HG02840 (cell line): Measurements from ENCODE around the gene ZNF668.

Experiments used
- ATAC-seq: cut with Tn5 transposase; IDR thresholded peaks from one replicate; pipeline ENCODE4 v1.9.1; 2021; ENCODE audit warnings: mild to moderate bottlenecking, moderate library complexity, moderate number of reproducible peaks; ENCODE audit not compliant: unreplicated experiment, low FRiP score

Gene ZNF668

GRCh38 chr16:31061813-31062440 lies 12.1 kb downstream of the ZNF668 start:
- no peak for ATAC-seq

- no peak for ATAC-seq
These were observed 12.8 kb downstream of the ZNF668 start for GRCh38 chr16:31061126-31061812.

DNA sequence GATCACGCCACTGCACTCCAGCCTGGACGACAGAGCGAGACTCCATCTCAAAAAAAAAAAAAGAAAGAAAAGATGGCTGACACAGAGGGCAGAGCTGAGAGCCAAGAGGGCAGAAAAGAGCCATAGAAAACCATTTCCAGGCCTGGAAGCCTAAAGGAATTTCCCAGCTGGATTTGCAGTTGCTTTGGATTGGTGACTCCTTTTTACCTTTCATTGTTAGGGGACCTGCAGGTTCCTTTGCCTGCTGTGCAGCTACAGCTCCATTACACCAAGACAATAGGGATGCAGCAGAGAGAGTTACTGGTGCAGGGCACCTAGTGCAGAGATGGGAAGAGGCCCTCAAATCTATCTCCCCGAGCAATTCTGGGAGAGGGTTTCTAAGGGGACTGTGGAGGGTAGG lies 18.4 kb downstream of the ZNF668 start:
- no peak for ATAC-seq

DNA sequence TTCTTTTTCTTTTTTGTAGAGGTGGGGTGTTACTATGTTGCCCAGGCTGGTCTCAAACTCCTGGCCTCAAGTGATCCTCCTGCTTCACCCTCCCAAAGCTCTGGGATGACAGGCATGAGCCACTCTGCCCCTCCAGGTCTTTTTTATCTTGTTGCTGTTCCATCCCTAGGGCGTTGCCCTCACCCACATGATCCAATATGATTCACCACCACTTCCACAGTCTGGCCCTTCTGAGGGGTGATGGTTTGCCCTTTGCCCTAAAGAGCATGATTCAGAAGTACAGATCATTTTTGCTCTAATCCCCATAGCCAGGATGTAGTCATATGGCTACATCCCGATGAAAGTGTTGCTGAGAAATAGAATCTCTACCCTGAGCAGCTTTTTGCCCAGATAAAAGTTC lies 21.9 kb downstream of the ZNF668 start:
- ATAC-seq, result no peak

GRCh38 chr16:31050280-31051030 lies 23.6 kb downstream of the ZNF668 start:
- no peak for ATAC-seq

DNA sequence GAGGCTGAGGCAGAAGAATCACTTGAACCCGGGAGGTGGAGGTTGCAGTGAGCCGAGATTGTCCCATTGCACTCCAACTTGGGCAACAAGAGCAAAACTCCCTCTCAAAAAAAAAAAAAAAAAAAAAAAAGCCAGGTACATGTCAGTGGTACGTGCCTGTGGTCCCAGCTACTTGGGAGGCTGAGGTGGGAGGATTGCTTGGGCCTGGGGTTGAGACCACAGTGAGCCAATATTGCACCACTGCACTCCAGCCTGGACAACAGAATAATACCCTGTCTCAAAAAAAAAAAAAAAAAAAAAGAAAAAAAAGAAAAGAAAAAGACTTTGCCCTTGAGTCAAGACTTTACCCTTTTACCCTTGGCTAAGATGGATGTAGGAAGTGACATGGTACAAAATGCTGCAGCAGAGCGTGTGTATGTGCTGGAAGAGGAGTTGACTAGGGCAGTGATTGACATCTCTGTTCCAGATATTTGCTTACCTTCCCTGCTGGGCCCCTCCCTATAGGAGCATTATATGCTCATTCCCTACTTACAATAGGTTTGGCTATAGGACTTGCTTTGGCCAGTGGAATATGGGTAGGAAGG lies 30.1 kb downstream of the ZNF668 start:
- no peak for ATAC-seq

GRCh38 chr16:31043352-31043751 lies 30.7 kb downstream of the ZNF668 start:
- ATAC-seq, result no peak

DNA sequence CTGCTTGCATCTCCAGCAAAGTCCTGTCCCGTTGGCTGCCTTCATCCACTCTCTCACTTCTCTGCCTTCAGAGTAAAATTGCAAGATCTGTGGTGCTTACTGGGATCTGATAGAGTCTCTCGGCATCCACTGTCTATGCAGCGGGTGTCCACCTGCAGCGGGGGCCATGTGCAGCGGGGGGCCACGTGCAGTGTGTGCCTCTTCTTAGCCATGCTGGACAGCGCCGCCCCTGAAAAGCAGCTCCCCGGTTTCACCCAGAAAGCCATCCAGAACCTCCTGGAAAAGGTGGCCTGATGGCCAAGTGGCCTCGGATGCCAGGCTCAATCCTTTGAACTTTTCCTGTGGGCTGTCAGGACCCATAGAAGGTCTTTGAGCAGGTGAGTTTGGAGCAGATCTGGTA lies 31.2 kb downstream of the ZNF668 start:
- ATAC-seq, result no peak

- no peak for ATAC-seq
These were observed 35.0 kb downstream of the ZNF668 start for GRCh38 chr16:31038993-31039392.

DNA sequence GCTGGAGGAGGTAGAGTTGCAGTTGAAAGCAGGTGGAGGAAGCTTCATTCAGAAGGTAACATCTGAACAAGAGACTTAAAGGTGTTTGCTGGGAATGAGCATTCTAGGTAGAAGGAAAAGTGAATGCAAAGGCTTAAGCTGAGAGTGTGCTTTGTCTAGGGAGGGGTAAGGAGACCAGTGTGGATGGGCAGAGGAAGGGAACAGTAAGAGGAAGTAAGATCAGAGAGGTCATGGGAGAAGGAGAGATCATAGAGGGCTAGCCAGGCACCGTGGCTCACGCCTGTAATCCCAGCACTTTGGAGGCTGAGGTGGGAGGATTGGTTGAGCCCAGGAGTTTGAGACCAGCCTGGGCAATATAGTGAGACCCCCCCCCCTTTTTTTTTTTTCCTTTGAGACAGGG lies 37.3 kb downstream of the ZNF668 start:
- ATAC-seq, result no peak

DNA sequence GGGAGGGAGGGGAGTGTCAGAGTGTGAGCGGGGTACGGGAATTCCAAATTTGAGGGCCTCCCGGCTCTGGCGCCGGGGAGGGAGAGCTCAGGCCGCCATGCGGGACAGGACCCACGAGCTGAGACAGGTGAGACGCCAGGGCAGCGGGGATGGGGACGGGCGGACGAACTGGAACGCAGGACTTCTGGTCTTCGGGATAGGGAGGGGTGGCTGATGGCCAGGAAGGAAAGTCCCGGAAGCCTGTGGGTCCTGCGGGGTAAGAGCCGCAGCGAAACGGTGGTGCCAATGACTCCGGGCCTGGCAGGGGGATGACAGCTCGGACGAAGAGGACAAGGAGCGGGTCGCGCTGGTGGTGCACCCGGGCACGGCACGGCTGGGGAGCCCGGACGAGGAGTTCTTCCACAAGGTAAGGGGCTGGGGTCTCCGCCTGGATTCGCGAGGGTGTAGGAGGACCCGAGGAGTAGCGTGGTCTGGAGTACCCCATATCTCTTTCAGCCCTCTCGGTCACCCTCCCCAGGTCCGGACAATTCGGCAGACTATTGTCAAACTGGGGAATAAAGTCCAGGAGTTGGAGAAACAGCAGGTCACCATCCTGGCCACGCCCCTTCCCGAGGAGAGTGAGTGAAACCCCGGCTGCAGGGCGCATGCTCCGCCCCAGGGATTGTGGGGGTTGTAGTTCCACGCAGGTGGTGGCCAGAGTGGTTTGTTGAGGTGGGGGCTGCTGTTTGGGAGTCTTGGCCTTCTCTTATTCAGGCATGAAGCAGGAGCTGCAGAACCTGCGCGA lies 40.1 kb downstream of the ZNF668 start:
- ATAC-seq, result peak; percentile 37

- peak; percentile 89 for ATAC-seq
These were observed 41.0 kb downstream of the ZNF668 start, which contains the start of gene STX4 for GRCh38 chr16:31032736-31033708. STX4 (plus strand) TSS chr16:31033558; CDS start chr16:31033806, 248 bp downstream.

- no peak for ATAC-seq
These were observed 42.8 kb downstream of the ZNF668 start for GRCh38 chr16:31031276-31031675.

DNA sequence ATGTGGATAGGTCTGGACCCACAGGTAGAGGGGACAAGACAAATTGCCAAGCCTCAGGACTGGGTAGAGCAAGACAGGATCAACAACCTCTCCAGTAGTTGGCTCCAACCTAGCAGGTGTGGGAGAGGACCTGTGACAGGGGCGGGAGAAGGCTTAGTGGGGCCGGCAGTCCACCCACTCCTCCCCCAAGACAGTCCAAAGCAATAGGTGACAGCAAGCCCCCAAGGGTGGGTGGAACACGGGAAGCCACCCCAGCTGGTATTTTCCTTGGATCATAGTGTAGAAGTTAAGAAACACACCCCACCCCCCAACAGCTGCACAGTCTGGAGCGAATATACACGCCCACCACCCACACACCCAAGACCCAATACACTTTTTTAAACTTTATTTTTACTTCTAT lies 44.8 kb downstream of the ZNF668 start:
- ATAC-seq, result no peak

GRCh38 chr16:31025339-31025738 lies 48.7 kb downstream of the ZNF668 start:
- no peak for ATAC-seq

DNA sequence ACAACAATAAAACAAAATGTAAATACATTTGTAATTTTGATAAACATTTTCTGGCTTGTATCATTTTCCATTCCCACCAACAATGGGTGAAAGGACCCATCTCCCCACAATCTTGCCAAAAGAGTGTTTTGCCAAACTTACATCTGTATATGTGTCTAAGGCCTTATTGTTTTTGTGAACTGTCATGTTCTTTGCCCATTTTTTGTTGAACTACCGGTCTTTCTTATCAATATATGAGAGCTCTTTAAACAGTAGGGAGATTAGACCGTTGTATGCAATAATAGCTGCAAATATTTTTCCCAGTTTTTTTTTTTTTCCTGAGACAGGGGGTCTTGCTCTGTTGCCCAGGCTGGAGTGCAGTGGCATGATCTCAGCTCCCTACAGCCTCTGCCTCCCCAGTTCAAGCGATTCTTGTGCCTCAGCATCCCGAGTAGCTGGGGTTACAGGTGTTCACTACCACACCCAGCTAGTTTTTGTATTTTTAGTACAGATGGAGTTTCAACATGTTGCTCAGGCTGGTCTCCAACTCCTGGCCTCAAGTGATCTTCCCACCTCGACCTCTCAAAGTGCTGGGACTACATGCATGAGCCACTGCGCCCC lies 50.3 kb downstream of the ZNF668 start:
- no peak for ATAC-seq

DNA sequence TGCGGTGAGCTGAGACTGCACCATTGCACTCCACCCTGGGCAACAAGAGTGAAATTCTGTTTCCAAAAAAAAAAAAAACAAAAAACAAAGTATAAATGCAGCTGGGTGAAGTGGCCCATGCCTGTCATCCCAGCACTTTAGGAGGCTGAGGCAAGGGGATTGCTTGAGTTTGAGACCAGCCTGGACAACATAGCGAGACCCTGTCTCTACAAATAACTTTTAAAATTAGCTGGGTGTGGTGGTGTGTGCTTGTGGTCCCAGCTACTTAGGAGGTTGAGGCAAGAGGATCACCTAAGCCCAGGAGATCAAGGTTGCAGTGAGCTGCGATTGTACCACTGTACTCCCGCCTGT lies 50.8 kb downstream of the ZNF668 start:
- no peak for ATAC-seq

GRCh38 chr16:31022544-31023251 lies 51.3 kb downstream of the ZNF668 start:
- ATAC-seq, result no peak
